Liver (tissue), 9 donors: Measurements from ENCODE around the gene SEMA6B. TPM values are rescaled to one million over a fixed set of nuclear protein-coding genes. Genes with fewer than 3 reads are reported as not detected.

Source experiments
- DNase-seq: peaks from one replicate; pipeline ENCODE4 v3.0.0-alpha.2; 2017; ENCODE audit warnings: low spot score
- H3K27ac ChIP-seq, 2 donors: one replicate each; pipeline ENCODE4 v1.7.0; 2013; ENCODE audit warnings: inconsistent platforms in 2 of 2, low read length in 2 of 2, control low read depth in 1 of 2, low read depth in 1 of 2, mild to moderate bottlenecking in 1 of 2
- H3K27me3 ChIP-seq, 4 donors: one replicate each; pipeline versions ENCODE4 v1.6.1 to v1.7.0; 2013; ENCODE audit warnings: low read length in 3 of 4, inconsistent platforms in 1 of 4, mild to moderate bottlenecking in 1 of 4, moderate library complexity in 1 of 4; ENCODE audit not compliant: control insufficient read depth in 4 of 4, insufficient read depth in 4 of 4
- H3K36me3 ChIP-seq, 4 donors: one replicate each; pipeline versions ENCODE4 v1.6.1 to v1.7.0; 2013; ENCODE audit warnings: low read length in 3 of 4, mild to moderate bottlenecking in 3 of 4, low read depth in 1 of 4, moderate library complexity in 1 of 4; ENCODE audit not compliant: control insufficient read depth in 4 of 4, insufficient read depth in 3 of 4
- H3K4me1 ChIP-seq, 4 donors: one replicate each; pipeline versions ENCODE4 v1.6.1 to v1.7.0; 2013; ENCODE audit warnings: low read length in 3 of 4, mild to moderate bottlenecking in 3 of 4, moderate library complexity in 1 of 4; ENCODE audit not compliant: control insufficient read depth in 4 of 4, insufficient read depth in 4 of 4
- H3K4me3 ChIP-seq, 3 donors: one replicate each; pipeline versions ENCODE4 v1.6.1 to v1.7.0; 2013; ENCODE audit warnings: low read length in 3 of 3, control low read depth in 1 of 3, low read depth in 1 of 3, mild to moderate bottlenecking in 1 of 3
- H3K9ac ChIP-seq, 2 donors: one replicate each; pipeline ENCODE4 v1.7.0; 2013; ENCODE audit warnings: low read length in 2 of 2, mild to moderate bottlenecking in 2 of 2, moderate library complexity in 2 of 2, control low read depth in 1 of 2, low read depth in 1 of 2
- H3K9me3 ChIP-seq, 4 donors: one replicate each; pipeline versions ENCODE4 v1.6.1 to v1.7.0; 2013; ENCODE audit warnings: low read length in 3 of 4; ENCODE audit not compliant: control insufficient read depth in 4 of 4
- EGR1 ChIP-seq, 2 donors: IDR thresholded peaks; 2 replicates each; pipeline ENCODE4 v1.6.1; 2016 to 2018; ENCODE audit warnings: antibody characterized with exemption in 2 of 2, low read depth in 2 of 2
- FOXA1 ChIP-seq: IDR thresholded peaks from 2 replicates; pipeline ENCODE4 v1.6.1; 2016; ENCODE audit warnings: antibody characterized with exemption
- FOXA2 ChIP-seq: IDR thresholded peaks from 2 replicates; pipeline ENCODE4 v1.6.1; 2016; ENCODE audit warnings: antibody characterized with exemption
- GABPA ChIP-seq, 2 donors: IDR thresholded peaks in 1 of 2; conservative IDR thresholded peaks in 1 of 2; 2 replicates each; pipeline ENCODE4 v1.6.1; 2016; ENCODE audit warnings: antibody characterized with exemption in 2 of 2, mild to moderate bottlenecking in 1 of 2, moderate library complexity in 1 of 2
- HNF4A ChIP-seq, 2 donors: conservative IDR thresholded peaks; 2 replicates each; pipeline ENCODE4 v1.6.1; 2016; ENCODE audit warnings: antibody characterized with exemption in 2 of 2, mild to moderate bottlenecking in 2 of 2
- HNF4G ChIP-seq: IDR thresholded peaks from 2 replicates; pipeline ENCODE4 v1.6.1; 2016; ENCODE audit warnings: antibody characterized with exemption
- JUND ChIP-seq, 2 donors: IDR thresholded peaks; 2 replicates each; pipeline ENCODE4 v1.6.1; 2016; ENCODE audit warnings: antibody characterized with exemption in 2 of 2
- NR2F2 ChIP-seq: IDR thresholded peaks from 2 replicates; pipeline ENCODE4 v1.6.1; 2016; ENCODE audit warnings: antibody characterized with exemption
- RAD21 ChIP-seq, 2 donors: IDR thresholded peaks; 2 replicates each; pipeline ENCODE4 v1.6.1; 2016; ENCODE audit warnings: antibody characterized with exemption in 2 of 2, mild to moderate bottlenecking in 2 of 2
- RXRA ChIP-seq, 2 donors: IDR thresholded peaks; 2 replicates each; pipeline ENCODE4 v1.6.1; 2017 to 2018; ENCODE audit warnings: antibody characterized with exemption in 2 of 2, mild to moderate bottlenecking in 1 of 2
- SP1 ChIP-seq: IDR thresholded peaks from 2 replicates; pipeline ENCODE4 v1.6.1; 2018; ENCODE audit warnings: antibody characterized with exemption, mild to moderate bottlenecking
- WGBS: extraction: QIAGEN DNeasy Blood & Tissue Kit; methylation state at CpG from one replicate; pipeline ENCODE4 v1.1.7; 2013; 5-methylcytosine and 5-hydroxymethylcytosine counted together
- polyA plus RNA-seq, 2 donors: library from polyadenylated mRNA; stranded (reverse) in 1 of 2; unstranded in 1 of 2; fragments of 200-250 nt in 1 of 2; fragments of >200 nt in 1 of 2; fragmentation: Nextera tagmentation in 1 of 2; extraction: Ambion mirVana in 1 of 2; gene quantifications; one replicate each; pipeline versions ENCODE4 v1.2.1 to v1.2.3, GENCODE V29; 2013 to 2015
- total RNA-seq, 2 donors: library from RNA; depleted of rRNA; stranded (reverse); fragments of >200 nt; gene quantifications; one replicate each; pipeline ENCODE4 v1.2.3, GENCODE V29; 2014
- TF ChIP-seq, protein P1 (sequence below): fragments of 150-350 bp; IDR thresholded peaks from 2 replicates; pipeline ENCODE4 v1.5.1; 2017; ENCODE audit warnings: improper control_type of control experiment, low read depth, low read length; ENCODE audit not compliant: missing input control
- TF ChIP-seq, protein P2 (sequence below): IDR thresholded peaks from 2 replicates; pipeline ENCODE4 v1.6.1; 2016; ENCODE audit warnings: antibody characterized with exemption, mild to moderate bottlenecking
- TF ChIP-seq, protein P3 (sequence below): IDR thresholded peaks from 2 replicates; pipeline ENCODE4 v1.6.1; 2016; ENCODE audit warnings: antibody characterized with exemption
- TF ChIP-seq, protein P4 (sequence below): IDR thresholded peaks from 2 replicates; pipeline ENCODE4 v1.6.1; 2016; ENCODE audit warnings: antibody characterized with exemption
- TF ChIP-seq, protein P5 (sequence below): IDR thresholded peaks from 2 replicates; pipeline ENCODE4 v1.6.1; 2016; ENCODE audit warnings: antibody characterized with exemption
- donor health status: healthy.
- donor health status: healthy.
- donor health status: healthy.
- donor health status: healthy.
- donor health status: healthy.

Gene SEMA6B
- total and polyA plus RNA-seq, 4 donors = 0.58 to 3.2 (median 2.9) TPM

DNA sequence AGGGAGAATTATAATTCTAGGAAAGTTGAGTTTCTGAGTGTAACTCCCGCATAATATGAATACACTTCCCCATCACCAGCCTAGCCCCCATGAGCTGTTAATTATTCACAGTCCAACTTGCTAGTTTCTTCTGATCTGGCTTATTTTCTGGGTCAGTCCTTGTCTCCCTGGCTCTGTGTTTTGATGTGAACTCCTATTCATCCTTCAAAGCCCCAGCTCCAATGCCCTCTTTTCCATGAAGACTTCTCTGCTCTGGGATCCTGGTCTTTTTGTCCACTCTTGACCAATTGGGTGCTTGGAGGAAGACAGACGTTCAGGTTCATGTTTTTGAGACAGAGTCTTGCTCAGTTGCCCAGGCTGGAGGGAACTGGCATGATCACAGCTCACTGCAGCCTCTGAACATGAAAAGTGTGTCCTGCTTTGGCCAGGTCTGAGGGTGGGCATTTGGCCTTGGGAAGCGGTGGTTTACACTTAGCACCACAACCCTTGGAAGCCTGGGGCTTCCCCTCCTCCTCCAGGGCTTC, 20.3 kb downstream of the SEMA6B start:
- Histone ChIP-seq H3K27ac (peak overlapping the region; percentile 75 to 85), H3K9ac (peak overlapping the region; percentile 80 to 87), H3K9me3 (no peaks in the 10 kb centered on the region), H3K4me1 (peaks cover 9 to 32% (median 22%) of the 10 kb centered on the region in 4 donors), H3K36me3 (peaks cover 0 to 2% (median 0%) of the 10 kb centered on the region in 4 donors), H3K4me3 (peak overlapping the region; percentile 77 to 93 (median 85)), H3K27me3 (no peaks in the 10 kb centered on the region)
- 32% methylated on average over 3 of the region's 3 CpGs for WGBS
- no peak for DNase-seq
- TF ChIP-seq SP1 (no peak), JUND (IDR thresholded peaks at IDR 0.05) (no peak), NR2F2 (no peak), HNF4A (conservative IDR thresholded peaks at IDR 0.05) (no peak), FOXA2 (no peak), EGR1 (IDR thresholded peaks at IDR 0.05; ENCODE audit: low read depth in 2 of 2) (no peak), FOXA1 (no peak), GABPA (IDR thresholded peaks at IDR 0.05 in 1 of 2, conservative IDR thresholded peaks at IDR 0.05 in 1 of 2) (no peak), HNF4G (no peak), RXRA (IDR thresholded peaks at IDR 0.05) (no peak), RAD21 (IDR thresholded peaks at IDR 0.05) (no peak)
- TF ChIP-seq, protein P1, sequence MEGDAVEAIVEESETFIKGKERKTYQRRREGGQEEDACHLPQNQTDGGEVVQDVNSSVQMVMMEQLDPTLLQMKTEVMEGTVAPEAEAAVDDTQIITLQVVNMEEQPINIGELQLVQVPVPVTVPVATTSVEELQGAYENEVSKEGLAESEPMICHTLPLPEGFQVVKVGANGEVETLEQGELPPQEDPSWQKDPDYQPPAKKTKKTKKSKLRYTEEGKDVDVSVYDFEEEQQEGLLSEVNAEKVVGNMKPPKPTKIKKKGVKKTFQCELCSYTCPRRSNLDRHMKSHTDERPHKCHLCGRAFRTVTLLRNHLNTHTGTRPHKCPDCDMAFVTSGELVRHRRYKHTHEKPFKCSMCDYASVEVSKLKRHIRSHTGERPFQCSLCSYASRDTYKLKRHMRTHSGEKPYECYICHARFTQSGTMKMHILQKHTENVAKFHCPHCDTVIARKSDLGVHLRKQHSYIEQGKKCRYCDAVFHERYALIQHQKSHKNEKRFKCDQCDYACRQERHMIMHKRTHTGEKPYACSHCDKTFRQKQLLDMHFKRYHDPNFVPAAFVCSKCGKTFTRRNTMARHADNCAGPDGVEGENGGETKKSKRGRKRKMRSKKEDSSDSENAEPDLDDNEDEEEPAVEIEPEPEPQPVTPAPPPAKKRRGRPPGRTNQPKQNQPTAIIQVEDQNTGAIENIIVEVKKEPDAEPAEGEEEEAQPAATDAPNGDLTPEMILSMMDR = no peak
- TF ChIP-seq, protein P2, sequence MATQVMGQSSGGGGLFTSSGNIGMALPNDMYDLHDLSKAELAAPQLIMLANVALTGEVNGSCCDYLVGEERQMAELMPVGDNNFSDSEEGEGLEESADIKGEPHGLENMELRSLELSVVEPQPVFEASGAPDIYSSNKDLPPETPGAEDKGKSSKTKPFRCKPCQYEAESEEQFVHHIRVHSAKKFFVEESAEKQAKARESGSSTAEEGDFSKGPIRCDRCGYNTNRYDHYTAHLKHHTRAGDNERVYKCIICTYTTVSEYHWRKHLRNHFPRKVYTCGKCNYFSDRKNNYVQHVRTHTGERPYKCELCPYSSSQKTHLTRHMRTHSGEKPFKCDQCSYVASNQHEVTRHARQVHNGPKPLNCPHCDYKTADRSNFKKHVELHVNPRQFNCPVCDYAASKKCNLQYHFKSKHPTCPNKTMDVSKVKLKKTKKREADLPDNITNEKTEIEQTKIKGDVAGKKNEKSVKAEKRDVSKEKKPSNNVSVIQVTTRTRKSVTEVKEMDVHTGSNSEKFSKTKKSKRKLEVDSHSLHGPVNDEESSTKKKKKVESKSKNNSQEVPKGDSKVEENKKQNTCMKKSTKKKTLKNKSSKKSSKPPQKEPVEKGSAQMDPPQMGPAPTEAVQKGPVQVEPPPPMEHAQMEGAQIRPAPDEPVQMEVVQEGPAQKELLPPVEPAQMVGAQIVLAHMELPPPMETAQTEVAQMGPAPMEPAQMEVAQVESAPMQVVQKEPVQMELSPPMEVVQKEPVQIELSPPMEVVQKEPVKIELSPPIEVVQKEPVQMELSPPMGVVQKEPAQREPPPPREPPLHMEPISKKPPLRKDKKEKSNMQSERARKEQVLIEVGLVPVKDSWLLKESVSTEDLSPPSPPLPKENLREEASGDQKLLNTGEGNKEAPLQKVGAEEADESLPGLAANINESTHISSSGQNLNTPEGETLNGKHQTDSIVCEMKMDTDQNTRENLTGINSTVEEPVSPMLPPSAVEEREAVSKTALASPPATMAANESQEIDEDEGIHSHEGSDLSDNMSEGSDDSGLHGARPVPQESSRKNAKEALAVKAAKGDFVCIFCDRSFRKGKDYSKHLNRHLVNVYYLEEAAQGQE = no peak
- TF ChIP-seq, protein P3, sequence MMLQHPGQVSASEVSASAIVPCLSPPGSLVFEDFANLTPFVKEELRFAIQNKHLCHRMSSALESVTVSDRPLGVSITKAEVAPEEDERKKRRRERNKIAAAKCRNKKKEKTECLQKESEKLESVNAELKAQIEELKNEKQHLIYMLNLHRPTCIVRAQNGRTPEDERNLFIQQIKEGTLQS = no peak
- TF ChIP-seq, protein P4, sequence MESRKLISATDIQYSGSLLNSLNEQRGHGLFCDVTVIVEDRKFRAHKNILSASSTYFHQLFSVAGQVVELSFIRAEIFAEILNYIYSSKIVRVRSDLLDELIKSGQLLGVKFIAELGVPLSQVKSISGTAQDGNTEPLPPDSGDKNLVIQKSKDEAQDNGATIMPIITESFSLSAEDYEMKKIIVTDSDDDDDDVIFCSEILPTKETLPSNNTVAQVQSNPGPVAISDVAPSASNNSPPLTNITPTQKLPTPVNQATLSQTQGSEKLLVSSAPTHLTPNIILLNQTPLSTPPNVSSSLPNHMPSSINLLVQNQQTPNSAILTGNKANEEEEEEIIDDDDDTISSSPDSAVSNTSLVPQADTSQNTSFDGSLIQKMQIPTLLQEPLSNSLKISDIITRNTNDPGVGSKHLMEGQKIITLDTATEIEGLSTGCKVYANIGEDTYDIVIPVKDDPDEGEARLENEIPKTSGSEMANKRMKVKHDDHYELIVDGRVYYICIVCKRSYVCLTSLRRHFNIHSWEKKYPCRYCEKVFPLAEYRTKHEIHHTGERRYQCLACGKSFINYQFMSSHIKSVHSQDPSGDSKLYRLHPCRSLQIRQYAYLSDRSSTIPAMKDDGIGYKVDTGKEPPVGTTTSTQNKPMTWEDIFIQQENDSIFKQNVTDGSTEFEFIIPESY = no peak
- TF ChIP-seq, protein P5, sequence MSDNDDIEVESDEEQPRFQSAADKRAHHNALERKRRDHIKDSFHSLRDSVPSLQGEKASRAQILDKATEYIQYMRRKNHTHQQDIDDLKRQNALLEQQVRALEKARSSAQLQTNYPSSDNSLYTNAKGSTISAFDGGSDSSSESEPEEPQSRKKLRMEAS = no peak

DNA sequence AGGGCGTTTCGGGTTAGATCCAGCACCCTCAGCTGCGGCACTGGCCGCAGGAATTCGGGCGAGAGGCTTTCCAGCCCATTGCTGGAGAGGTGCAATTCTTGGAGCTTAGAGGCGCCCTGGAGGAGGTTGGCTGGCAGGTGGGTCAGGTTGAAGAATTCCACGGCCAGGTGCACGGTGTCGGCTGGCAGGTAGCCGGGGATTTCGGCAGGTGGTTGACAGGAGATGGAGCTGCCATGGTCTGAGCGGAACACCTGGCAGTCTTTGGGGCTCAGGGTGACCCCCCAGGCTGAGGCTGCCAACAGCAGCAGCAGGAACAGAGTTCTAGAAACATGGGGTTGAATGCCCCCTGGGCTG, 20.9 kb downstream of the SEMA6B start:
- Histone ChIP-seq H3K4me3 (peak overlapping the region; percentile 77 to 93 (median 85)), H3K27ac (peak overlapping the region; percentile 75 to 85), H3K4me1 (peaks cover 9 to 36% (median 23%) of the 10 kb centered on the region in 4 donors), H3K36me3 (peaks cover 0 to 2% (median 0%) of the 10 kb centered on the region in 4 donors), H3K27me3 (no peaks in the 10 kb centered on the region), H3K9ac (peak overlapping the region in 1 of 2 donors; percentile 87), H3K9me3 (no peaks in the 10 kb centered on the region)
- 48% methylated on average over 13 of the region's 13 CpGs for WGBS
- DNase-seq = no peak
- TF ChIP-seq, protein P2 = no peak
- TF ChIP-seq, protein P4 = no peak
- no peak for TF ChIP-seq GABPA (IDR thresholded peaks at IDR 0.05 in 1 of 2, conservative IDR thresholded peaks at IDR 0.05 in 1 of 2)
- TF ChIP-seq EGR1 (IDR thresholded peaks at IDR 0.05; ENCODE audit: low read depth in 2 of 2) = no peak
- TF ChIP-seq FOXA1 = no peak
- no peak for TF ChIP-seq SP1
- no peak for TF ChIP-seq RAD21 (IDR thresholded peaks at IDR 0.05)
- TF ChIP-seq HNF4G = no peak
